ENCODE measurements around the gene GRWD1. TPM values are rescaled to one million over a fixed set of nuclear protein-coding genes. Genes with fewer than 3 reads are reported as not detected.
A peak's percentile ranks its signal among the peaks of the same experiment; 100 is the strongest.

GRWD1 gene
- total RNA-seq, 1 experiment from 2014 or later, result 56.7 TPM

GRCh38 chr19:48489608-48490216 lies 43.9 kb downstream of the GRWD1 start:
- Histone ChIP-seq H3K27ac (ENCODE audit: low read length) (peak overlapping the region; percentile 34; the same call in 1 of the 2 replicates), H3K9me3 (ENCODE audit: control insufficient read depth, insufficient read depth, low read depth, low read length) (no peaks in the 10 kb centered on the region), H3K27me3 (ENCODE audit: control insufficient read depth, insufficient read depth, low read length) (no peaks in the 10 kb centered on the region), H3K4me3 (ENCODE audit: low read depth in 2 of 2, low read length in 2 of 2) (0 out of 4 replicates have a peak overlapping the region, but pooled peaks of 1 of the 2 experiments have one; percentile 9), H3K36me3 (ENCODE audit: control insufficient read depth, insufficient read depth, low read length) (no peaks in the 10 kb centered on the region), H3K4me1 (ENCODE audit: control insufficient read depth, insufficient read depth, low read length) (peaks cover 34% of the 10 kb centered on the region)
- in situ Hi-C loops (cut with HindIII; ENCODE audit: low pct_unique_long_range_greater_than_20kb, low sequenced_read_pairs) (no loop called here), intact Hi-C loops (cut with micrococcal nuclease; ENCODE audit: unreplicated experiment) (no loop called here)
- ChIA-PET POLR2A (no interaction called here), CTCF (interaction anchor here (0.5 to 2.2 kb wide), 3 partner anchors 87 to 99 kb away, joined by 3 to 10 read pairs (median 8); no protein-coding TSS in a partner anchor)
- no TSS peak for BruUV-seq (replicated peaks)
- TF ChIP-seq REST (IDR thresholded peaks at IDR 0.05; ENCODE audit: insufficient read depth in 1 of 2, low read depth in 2 of 2, low read length in 1 of 2) (no peak), SIN3A (IDR thresholded peaks at IDR 0.05; ENCODE audit: borderline replicate concordance, insufficient read depth, low read depth, low read length) (no peak), POLR2AphosphoS5 (IDR thresholded peaks at IDR 0.05; ENCODE audit: low read depth, low read length) (no peak), CTCF (IDR thresholded peaks at IDR 0.05) (peak; percentile 94), TCF7L2 (IDR thresholded peaks at IDR 0.05; ENCODE audit: low read depth, low read length) (no peak)
- ATAC-seq (peak; percentile 56), DNase-seq (ENCODE audit: low read depth, low spot score) (no peak)

GRCh38 chr19:48490981-48491792 lies 45.4 kb downstream of the GRWD1 start:
- BruUV-seq (replicated peaks), result no TSS peak
- ChIA-PET POLR2A (no interaction called here), CTCF (interaction anchor here (0.6 to 2.2 kb wide), 2 partner anchors 93 to 146 kb away, joined by 10 read pairs; partner anchors contain the start of gene DBP)
- no peak for DNase-seq (ENCODE audit: low read depth, low spot score)
- in situ Hi-C loops (cut with HindIII; ENCODE audit: low pct_unique_long_range_greater_than_20kb, low sequenced_read_pairs) (no loop called here), intact Hi-C loops (cut with micrococcal nuclease; ENCODE audit: unreplicated experiment) (no loop called here)
- H3K9me3 ChIP-seq (ENCODE audit: control insufficient read depth, insufficient read depth, low read depth, low read length), result no peaks in the 10 kb centered on the region
- peak overlapping the region; percentile 26 to 42 for H3K4me3 ChIP-seq (ENCODE audit: low read depth in 2 of 2, low read length in 2 of 2)
- ATAC-seq, result no peak
- H3K4me1 ChIP-seq (ENCODE audit: control insufficient read depth, insufficient read depth, low read length), result peaks cover 32% of the 10 kb centered on the region
- H3K27ac ChIP-seq (ENCODE audit: low read length), result peak overlapping the region; percentile 66; the same call in 1 of the 2 replicates
- H3K27me3 ChIP-seq (ENCODE audit: control insufficient read depth, insufficient read depth, low read length), result no peaks in the 10 kb centered on the region
- no peak for TF ChIP-seq POLR2AphosphoS5 (IDR thresholded peaks at IDR 0.05; ENCODE audit: low read depth, low read length)
- TF ChIP-seq TCF7L2 (IDR thresholded peaks at IDR 0.05; ENCODE audit: low read depth, low read length), result no peak
- TF ChIP-seq SIN3A (IDR thresholded peaks at IDR 0.05; ENCODE audit: borderline replicate concordance, insufficient read depth, low read depth, low read length), result no peak
- TF ChIP-seq CTCF (IDR thresholded peaks at IDR 0.05), result no peak
- TF ChIP-seq REST (IDR thresholded peaks at IDR 0.05; ENCODE audit: insufficient read depth in 1 of 2, low read depth in 2 of 2, low read length in 1 of 2), result no peak
- no peaks in the 10 kb centered on the region for H3K36me3 ChIP-seq (ENCODE audit: control insufficient read depth, insufficient read depth, low read length)
